Neural cell (in vitro differentiated cells): ENCODE data around the gene APBA1.

Experiments
- CTCF ChIP-seq: fragments of 450-650 bp; IDR thresholded peaks from 2 replicates; pipeline ENCODE4 v1.5.1; 2014; ENCODE audit warnings: antibody characterized with exemption, mild to moderate bottlenecking, moderate library complexity; ENCODE audit not compliant: poor library complexity, severe bottlenecking
- EP300 ChIP-seq: fragments of 450-650 bp; conservative IDR thresholded peaks from 2 replicates; pipeline ENCODE4 v1.6.1; 2014; ENCODE audit warnings: antibody characterized with exemption, mild to moderate bottlenecking, moderate library complexity; ENCODE audit not compliant: poor library complexity, severe bottlenecking
- EZH2 ChIP-seq: fragments of 200-600, 300-800 bp; shearing (Covaris generic), sonication (generic); IDR thresholded peaks from 2 replicates; pipeline ENCODE4 v1.6.1; 2014; ENCODE audit warnings: antibody characterized with exemption, low read length, borderline replicate concordance, mild to moderate bottlenecking; ENCODE audit not compliant: insufficient read depth, poor library complexity, severe bottlenecking
- POLR2AphosphoS5 ChIP-seq: IDR thresholded peaks from 2 replicates; pipeline ENCODE4 v1.6.1; 2012
- REST ChIP-seq: IDR thresholded peaks from 2 replicates; pipeline ENCODE4 v1.6.1; 2012; ENCODE audit warnings: borderline replicate concordance
- SMC3 ChIP-seq: fragments of 450-650 bp; conservative IDR thresholded peaks from 2 replicates; pipeline ENCODE4 v1.6.1; 2014; ENCODE audit warnings: antibody characterized with exemption, mild to moderate bottlenecking, moderate library complexity; ENCODE audit not compliant: poor library complexity
- TAF1 ChIP-seq: IDR thresholded peaks from 2 replicates; pipeline ENCODE4 v1.6.1; 2012; ENCODE audit warnings: low read depth

GRCh38 chr9:69461103-69461887, 210.9 kb downstream of the APBA1 start:
- TF ChIP-seq CTCF, result no peak
- no peak for TF ChIP-seq EZH2
- TF ChIP-seq EP300, result no peak
- TF ChIP-seq POLR2AphosphoS5, result no peak
- no peak for TF ChIP-seq SMC3
- TF ChIP-seq TAF1, result no peak
- TF ChIP-seq REST, result no peak
